NCI-H187 treated with DMSO at 0.1 percent for 48 hours (cell line): ENCODE data around the gene ZNF45.
"Not testable (repeated sequence)": the region's sequence is repeated elsewhere in the genome, so short reads cannot be mapped to it uniquely, and the experiment has no call there.

Experiments used
- DNase-seq: peaks from one replicate; lab custom pipeline; 2025; lab: John Stamatoyannopoulos, UW

Gene ZNF45

DNA sequence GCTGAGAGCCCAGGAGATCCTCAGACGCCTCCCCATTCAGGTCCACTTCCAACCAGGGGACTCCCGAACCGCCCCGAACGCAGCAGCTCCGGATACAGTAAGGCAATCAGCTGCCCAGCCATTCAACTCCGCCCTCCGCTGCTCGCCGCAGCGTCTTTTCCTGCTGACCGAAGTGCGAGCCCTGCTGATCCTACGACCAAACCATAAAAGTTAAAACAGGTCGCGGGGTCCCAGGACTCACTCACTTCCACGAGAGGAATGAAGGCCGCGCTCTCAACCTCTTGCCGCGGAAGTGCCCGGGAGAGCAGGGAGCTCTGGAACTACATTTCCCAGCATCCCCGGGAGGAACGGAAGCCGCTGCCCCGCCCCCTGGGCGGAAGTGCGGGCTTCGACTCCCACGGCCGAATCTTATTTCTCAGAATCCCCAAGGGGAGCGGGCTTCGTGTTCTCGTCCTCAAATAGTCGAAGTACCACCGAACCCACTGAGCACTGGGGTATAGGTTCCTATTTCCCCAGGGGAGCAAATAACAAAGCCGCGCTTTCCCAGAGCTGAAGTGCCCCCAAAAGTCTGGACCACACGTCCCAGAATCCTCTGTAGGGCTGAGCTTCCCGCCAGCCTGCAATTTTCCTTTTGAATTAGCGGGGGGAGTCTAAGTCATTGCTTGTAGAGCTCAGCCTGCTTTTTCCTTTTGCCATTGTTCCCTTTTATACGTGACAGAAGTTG is at the start of gene ZNF45:
ZNF45 (minus strand) TSS at position 298 of the 724 bp plus-strand sequence. CDS start 13,097 bp downstream, outside the sequence.
- DNase-seq: peak; percentile 43

- no peak for DNase-seq
These were observed 49.6 kb upstream of the ZNF45 start for GRCh38 chr19:43984687-43985000.

DNA sequence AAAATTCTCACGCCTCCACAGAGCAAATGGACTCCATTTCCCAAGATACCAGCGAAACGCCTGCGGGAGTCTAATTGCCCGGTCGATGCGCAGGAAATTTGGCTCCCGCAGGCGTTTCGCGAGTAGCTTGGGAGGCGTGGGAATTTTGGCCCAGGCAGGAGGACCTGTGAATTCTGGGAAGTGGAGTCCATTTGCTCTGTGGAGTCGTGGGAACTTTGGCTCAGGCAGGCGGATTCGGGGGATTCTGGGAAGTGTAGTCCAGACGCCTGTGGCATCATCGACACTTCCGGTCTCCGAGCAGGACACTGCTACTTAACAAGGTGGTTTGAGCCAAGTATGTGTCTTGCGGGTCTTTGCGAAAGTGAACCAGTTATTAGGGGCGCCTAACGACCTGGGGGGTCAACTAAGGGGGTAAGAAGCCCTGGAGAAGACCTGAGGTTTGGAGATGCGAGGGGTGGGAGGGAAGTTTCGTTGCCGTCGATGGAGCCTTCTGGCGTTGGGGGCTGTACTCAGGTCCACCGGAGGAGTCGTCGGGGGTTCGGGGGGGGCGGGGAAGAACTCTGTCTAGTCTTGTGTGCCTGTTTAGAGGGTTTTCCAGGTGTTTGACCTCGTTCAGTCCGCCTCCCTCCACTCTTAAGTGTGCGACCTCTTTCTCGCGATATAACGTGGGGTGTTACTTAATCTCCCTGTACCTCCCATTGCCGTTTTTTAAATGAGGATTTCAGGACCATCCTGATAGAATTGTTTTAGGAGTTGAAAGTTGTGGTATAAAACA is 49.0 kb upstream of the ZNF45 start, which contains the start of gene ZNF155:
ZNF155 (plus strand) TSS at position 277 of the 775 bp plus-strand sequence. CDS start 4,356 bp downstream, outside the sequence.
- peak; percentile 95 for DNase-seq

DNA sequence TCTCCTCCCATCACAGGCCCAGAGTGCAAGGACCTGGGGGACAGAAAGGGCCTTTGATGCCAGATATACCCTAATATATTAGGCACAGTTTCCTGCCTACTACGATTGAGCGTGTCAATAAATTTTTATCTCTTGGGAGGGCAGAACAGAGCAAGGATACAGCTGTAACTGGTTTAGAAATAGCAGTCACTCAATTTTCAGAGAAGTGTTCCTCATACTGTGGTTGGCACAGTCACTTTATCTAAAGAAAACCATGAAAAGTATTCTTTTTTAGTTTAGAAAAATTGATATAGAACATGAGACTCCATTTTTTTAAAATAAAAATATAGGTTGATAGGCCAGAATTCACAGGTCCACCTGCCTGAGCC is 48.4 kb upstream of the ZNF45 start:
- DNase-seq: no peak

- DNase-seq: no peak
These were observed 41.6 kb upstream of the ZNF45 start for GRCh38 chr19:43976732-43977131.

GRCh38 chr19:43966079-43966694 is 31.1 kb upstream of the ZNF45 start:
- no peak for DNase-seq

- no peak for DNase-seq
These were observed 25.3 kb upstream of the ZNF45 start for GRCh38 chr19:43960411-43960810.

DNA sequence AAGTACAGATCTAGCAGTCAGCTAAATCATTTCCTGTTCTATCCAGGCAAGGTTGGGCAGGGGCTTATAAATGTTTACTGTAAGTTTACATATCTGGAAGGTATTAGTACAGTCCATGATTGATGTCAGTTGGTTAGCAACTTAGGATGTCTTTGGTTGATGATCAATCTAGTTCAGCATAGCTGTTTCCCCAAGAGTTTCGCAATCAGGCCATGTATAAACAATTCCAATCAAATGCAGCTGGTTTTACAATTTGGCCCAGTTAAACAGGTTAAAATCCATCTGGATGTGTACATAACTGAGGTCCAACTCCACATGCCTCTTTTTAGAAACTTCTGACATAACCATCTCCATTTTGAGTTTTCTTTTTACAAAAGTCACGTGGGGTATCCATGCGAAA is 22.8 kb upstream of the ZNF45 start:
- DNase-seq: no peak

DNA sequence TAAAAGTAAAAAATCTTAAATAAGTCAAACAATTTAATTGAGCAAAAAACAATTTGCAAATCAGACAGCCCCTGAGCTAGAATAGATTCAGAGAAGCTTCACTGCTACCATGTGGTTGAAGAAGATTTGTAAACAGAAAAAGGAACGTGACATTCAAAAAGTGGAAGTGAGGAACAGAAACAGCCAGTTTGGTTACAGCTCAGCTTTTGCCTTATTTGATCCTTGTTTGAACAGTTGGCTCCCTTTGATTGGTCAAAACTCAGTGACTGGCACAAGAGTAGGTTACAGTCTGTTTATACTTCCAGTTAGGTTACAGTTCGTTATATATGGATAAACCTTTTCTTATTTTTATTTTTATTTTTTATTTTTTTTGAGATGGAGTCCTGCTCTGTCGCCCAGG is 21.7 kb upstream of the ZNF45 start:
- DNase-seq: no peak

DNA sequence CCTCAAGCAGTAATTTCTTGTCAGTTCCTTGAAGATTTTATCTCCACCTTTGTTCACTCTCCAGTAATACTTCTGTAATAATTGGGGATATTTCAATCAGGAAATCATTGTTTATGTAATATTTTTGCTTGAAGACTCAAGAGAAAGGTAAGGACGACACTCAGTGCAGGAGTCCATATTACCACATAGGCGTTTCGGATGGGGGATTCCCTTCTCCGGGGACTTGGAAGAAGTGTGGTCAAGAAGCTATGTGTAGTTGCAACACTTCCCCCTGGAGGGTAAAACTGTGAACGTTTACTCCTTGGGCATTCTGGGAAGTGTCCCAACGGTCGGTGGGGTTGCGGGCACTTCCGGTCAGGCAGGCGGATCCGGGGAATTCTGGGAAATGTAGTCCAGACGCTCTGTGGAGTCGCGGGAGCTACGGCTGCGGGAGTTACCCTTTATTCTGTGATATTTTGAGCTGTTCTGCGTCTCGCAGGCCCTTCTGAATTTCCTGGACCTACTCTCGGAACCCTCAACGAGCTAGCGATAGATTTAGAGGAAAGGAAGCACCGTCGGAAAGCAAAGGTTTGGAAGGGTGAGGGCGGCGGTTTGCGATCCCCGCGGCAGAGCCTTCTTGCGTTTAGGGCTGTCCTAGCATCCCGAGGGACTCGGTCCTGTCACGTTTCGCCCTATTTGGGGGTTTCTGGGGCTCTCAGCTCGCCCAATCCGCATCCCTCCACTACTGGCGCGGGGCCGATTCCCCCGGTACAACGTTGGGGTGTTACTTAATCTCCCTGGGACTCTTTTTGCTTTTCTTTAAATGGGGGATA is 16.0 kb upstream of the ZNF45 start, which contains the start of gene ZNF221:
ZNF221 (plus strand) TSS at position 395 of the 812 bp plus-strand sequence. CDS start 11,499 bp downstream, outside the sequence.
- peak; percentile 76 for DNase-seq

DNA sequence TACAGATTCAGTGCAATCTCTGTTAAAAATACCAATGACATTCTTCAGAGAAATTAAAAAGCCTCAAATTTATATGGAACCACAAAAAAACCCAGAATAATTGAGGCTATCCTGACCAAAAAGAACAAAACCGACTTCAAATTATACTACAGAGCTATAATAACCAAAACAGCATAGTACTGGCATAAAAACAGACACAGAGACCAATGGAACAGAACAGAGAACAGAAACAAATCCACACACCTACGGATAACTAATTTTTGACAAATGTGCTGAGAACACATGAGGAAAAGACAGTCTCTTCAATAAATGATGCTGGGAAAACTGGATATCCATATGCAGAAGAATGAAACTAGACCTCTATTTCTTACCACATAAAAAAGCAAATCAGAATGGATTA is 14.7 kb upstream of the ZNF45 start:
- not testable (repeated sequence) for DNase-seq

DNA sequence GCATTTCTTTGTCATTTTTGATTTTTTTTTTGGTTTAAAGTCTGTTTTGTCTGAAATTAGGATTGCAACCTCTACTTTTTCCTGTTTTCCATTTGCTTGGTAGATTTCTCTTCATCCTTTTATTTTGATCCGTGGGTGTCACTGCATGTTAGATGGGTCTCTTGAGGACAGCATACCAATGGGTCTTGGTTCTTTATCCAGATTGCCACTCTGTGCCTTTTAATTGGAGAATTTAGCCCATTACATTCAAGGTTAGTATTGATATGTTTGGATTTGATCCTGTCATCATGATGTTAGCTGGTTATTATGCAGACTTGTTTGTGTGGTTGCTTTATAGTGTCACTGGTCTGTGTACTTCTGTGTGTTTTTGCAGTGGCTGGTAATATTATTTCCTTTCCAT is 12.3 kb upstream of the ZNF45 start:
- not testable (repeated sequence) for DNase-seq

DNA sequence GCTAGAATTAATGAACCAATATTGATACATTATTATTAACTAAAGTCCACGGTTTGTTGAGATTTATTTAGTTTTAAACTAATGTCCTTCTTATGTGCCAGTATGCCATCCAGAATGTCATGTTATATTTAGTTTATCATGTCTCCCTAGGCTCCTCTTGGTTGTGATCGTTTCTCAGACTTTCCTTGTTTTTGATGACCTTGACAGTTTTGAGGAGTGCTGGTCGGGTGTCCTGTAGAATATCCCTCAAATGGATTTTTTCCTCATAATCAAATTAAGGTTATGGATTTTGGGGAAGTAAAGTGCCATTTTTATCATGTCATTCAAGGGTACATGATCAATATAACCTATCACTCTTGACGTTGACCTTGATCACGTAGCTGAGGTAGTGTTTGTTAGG is 6.1 kb upstream of the ZNF45 start:
- DNase-seq: no peak

- DNase-seq: no peak
These were observed 5.6 kb upstream of the ZNF45 start for GRCh38 chr19:43940719-43941118.

GRCh38 chr19:43939557-43940260 is 4.6 kb upstream of the ZNF45 start:
- DNase-seq: no peak

DNA sequence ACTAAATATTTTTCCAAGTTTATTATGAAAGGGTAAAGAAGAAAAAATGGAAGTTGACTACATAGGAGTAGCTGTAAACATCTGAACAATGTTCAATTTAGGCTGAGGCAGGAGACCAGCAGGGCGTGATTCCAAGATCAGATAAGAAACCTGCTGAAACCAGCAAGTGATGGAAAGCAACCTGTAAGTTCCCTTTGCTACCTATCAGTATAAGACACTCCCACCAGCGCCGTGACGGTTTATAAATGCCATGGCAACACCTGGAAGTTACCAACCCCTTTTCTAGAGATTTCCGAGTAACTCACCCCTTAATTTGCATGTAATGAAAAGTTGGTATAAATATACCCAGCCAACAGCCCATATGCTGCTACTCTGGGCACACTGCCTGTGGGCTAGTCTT is 1.1 kb upstream of the ZNF45 start:
- no peak for DNase-seq

GRCh38 chr19:43934055-43934984 is 762 bp downstream of the ZNF45 start:
- no peak for DNase-seq

DNA sequence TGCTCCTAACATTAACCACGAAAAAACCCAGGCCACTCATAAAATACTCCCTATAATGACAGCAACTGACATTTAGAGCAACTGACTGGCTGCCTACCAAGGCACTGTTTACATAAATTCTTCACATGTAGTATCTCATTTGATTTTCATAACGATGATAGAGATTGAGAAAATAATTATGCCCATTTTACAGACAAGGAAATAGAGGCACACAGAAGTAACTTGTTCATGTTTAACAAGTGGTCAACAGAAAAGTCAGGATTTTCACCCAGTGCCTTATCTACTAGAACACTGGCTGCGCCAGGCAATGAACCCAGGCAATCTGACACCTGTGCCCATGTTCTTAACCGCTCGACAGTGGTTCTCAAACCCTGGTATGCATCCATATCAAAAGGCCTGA is 6.3 kb downstream of the ZNF45 start:
- no peak for DNase-seq

- DNase-seq: no peak
These were observed 11.2 kb downstream of the ZNF45 start for GRCh38 chr19:43923875-43924274.

DNA sequence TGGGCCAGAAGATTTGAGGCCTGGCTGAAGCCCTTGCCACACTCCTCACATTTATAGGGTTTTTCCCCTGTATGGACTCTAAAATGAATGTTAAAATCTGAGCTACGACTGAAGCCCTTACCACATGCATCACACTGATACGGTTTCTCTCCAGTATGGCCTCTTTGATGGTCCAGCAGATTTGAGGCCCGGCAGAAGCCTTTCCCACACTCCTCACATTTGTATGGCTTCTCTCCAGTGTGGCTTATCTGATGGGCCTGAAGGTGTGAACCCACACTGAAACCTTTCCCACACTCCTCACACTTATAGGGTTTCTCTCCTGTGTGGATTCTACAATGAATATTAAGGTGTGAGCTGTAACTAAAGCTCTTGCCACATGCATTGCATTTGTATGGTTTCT is 21.0 kb downstream of the ZNF45 start:
- no peak for DNase-seq
